IMR-90 (cell line): ENCODE data around the gene KLHL36. TPM values are rescaled to one million over a fixed set of nuclear protein-coding genes. Genes with fewer than 3 reads are reported as not detected.

Experiments used
- ATAC-seq: fragments of 200-7000 bp; cut with Tn5 transposase; 2 replicates; pipeline ENCODE4 v1.9.1; 2020; ENCODE audit warnings: low read depth, mild to moderate bottlenecking, moderate library complexity
- BruUV-seq: library from RNA; stranded (reverse); fragments of 400-500 nt; replicated peaks from 2 replicates; lab custom pipeline; 2021; lab: Mats Ljungman, UMichigan
- CTCF ChIA-PET: fragments of 300-600 bp; formaldehyde crosslinking; extraction: SDS; loops from one replicate; lab custom pipeline; 2021; ENCODE audit warnings: antibody characterized with exemption; lab: Yijun Ruan, JAX
- POLR2A ChIA-PET: fragments of 300-600 bp; sonication (Branson Sonifier 250); formaldehyde crosslinking; loops from one replicate; lab custom pipeline; 2022; ENCODE audit warnings: antibody characterized with exemption; ENCODE audit not compliant: unreplicated experiment; lab: Charles Lee
- DNase-seq: peaks from one replicate; pipeline ENCODE4 v3.0.0; 2013
- H2AFZ ChIP-seq: replicated peaks from 2 replicates; pipeline ENCODE3; 2013; ENCODE audit warnings: low read length, mild to moderate bottlenecking; ENCODE audit not compliant: poor library complexity
- H2AK5ac ChIP-seq: 2 replicates; pipeline ENCODE4 v1.6.1; 2013; ENCODE audit warnings: low read depth, low read length, inconsistent platforms
- H2AK9ac ChIP-seq: replicated peaks from 2 replicates; pipeline ENCODE3; 2013; ENCODE audit warnings: mild to moderate bottlenecking, low read depth, low read length, moderate library complexity; ENCODE audit not compliant: poor library complexity
- H2BK120ac ChIP-seq: 2 replicates; pipeline ENCODE4 v1.6.1; 2013; ENCODE audit warnings: low read depth, low read length, inconsistent platforms
- H2BK15ac ChIP-seq: 3 replicates; pipeline ENCODE4 v1.6.1; 2013; ENCODE audit warnings: low read depth, low read length, inconsistent platforms
- H2BK20ac ChIP-seq: 2 replicates; pipeline ENCODE4 v1.6.1; 2013; ENCODE audit warnings: low read depth, mild to moderate bottlenecking, inconsistent platforms, low read length, moderate library complexity
- H2BK5ac ChIP-seq: 2 replicates; pipeline ENCODE4 v1.6.1; 2013; ENCODE audit warnings: mild to moderate bottlenecking, low read depth, low read length, inconsistent platforms; ENCODE audit not compliant: poor library complexity, severe bottlenecking
- H3K14ac ChIP-seq: replicated peaks from 2 replicates; pipeline ENCODE4 v1.6.1; 2013; ENCODE audit warnings: low read depth, low read length, inconsistent platforms
- H3K18ac ChIP-seq: 2 replicates; pipeline ENCODE4 v1.6.1; 2013; ENCODE audit warnings: low read depth, low read length, control low read depth
- H3K23ac ChIP-seq: 2 replicates; pipeline ENCODE4 v1.6.1; 2013; ENCODE audit warnings: low read depth, low read length, inconsistent platforms
- H3K27ac ChIP-seq: 2 replicates; pipeline ENCODE4 v1.5.1; 2013; ENCODE audit warnings: mild to moderate bottlenecking, control low read depth, low read length; ENCODE audit not compliant: insufficient read depth
- H3K27me3 ChIP-seq: 2 replicates; pipeline ENCODE4 v1.6.1; 2013; ENCODE audit warnings: low read length; ENCODE audit not compliant: control insufficient read depth, insufficient read depth
- H3K36me3 ChIP-seq: 2 replicates; pipeline ENCODE4 v1.6.1; 2013; ENCODE audit warnings: low read length, mixed read lengths; ENCODE audit not compliant: control insufficient read depth, insufficient read depth
- H3K4ac ChIP-seq: 2 replicates; pipeline ENCODE4 v1.6.1; 2013; ENCODE audit warnings: low read depth, low read length, inconsistent platforms
- H3K4me1 ChIP-seq: 2 replicates; pipeline ENCODE4 v1.6.1; 2013; ENCODE audit warnings: low read length, mixed read lengths; ENCODE audit not compliant: control insufficient read depth, insufficient read depth
- H3K4me2 ChIP-seq: 2 replicates; pipeline ENCODE4 v1.6.1; 2013; ENCODE audit warnings: low read depth, mild to moderate bottlenecking, control low read depth, low read length, moderate library complexity
- H3K4me3 ChIP-seq: 2 replicates; pipeline ENCODE4 v1.5.1; 2013; ENCODE audit warnings: low read depth, mild to moderate bottlenecking, control low read depth, low read length, moderate library complexity; ENCODE audit not compliant: insufficient read depth
- H3K56ac ChIP-seq: 2 replicates; pipeline ENCODE4 v1.6.1; 2013; ENCODE audit warnings: low read length, inconsistent platforms; ENCODE audit not compliant: insufficient read depth; ENCODE audit errors: extremely low read depth
- H3K79me1 ChIP-seq, 2 experiments: 2 replicates each; pipeline ENCODE4 v1.6.1; 2013; ENCODE audit warnings: low read length in 2 of 2, inconsistent platforms in 1 of 2, low read depth in 1 of 2
- H3K9ac ChIP-seq: 2 replicates; pipeline ENCODE4 v1.6.1; 2013; ENCODE audit warnings: low read depth, low read length, control low read depth
- H3K9me1 ChIP-seq: 2 replicates; pipeline ENCODE4 v1.6.1; 2013; ENCODE audit warnings: low read length, inconsistent platforms; ENCODE audit not compliant: insufficient read depth
- H3K9me3 ChIP-seq: 2 replicates; pipeline ENCODE4 v1.6.1; 2013; ENCODE audit warnings: low read length; ENCODE audit not compliant: control insufficient read depth, insufficient read depth
- H4K20me1 ChIP-seq: 2 replicates; pipeline ENCODE4 v1.6.1; 2013; ENCODE audit warnings: low read length, inconsistent platforms; ENCODE audit not compliant: insufficient read depth
- H4K5ac ChIP-seq: 2 replicates; pipeline ENCODE4 v1.6.1; 2013; ENCODE audit warnings: mild to moderate bottlenecking, low read depth, low read length, control low read depth
- H4K8ac ChIP-seq, 2 experiments: 2 replicates each; pipeline ENCODE4 v1.6.1; 2013; ENCODE audit warnings: low read depth in 2 of 2, low read length in 2 of 2, control low read depth in 1 of 2, inconsistent platforms in 1 of 2
- H4K91ac ChIP-seq: 2 replicates; pipeline ENCODE4 v1.6.1; 2013; ENCODE audit warnings: low read depth, low read length, inconsistent platforms; ENCODE audit not compliant: insufficient read depth
- BHLHE40 ChIP-seq: fragments of 150-350 bp; IDR thresholded peaks from 2 replicates; pipeline ENCODE4 v1.6.1; 2016; ENCODE audit warnings: mild to moderate bottlenecking, low read depth, low read length
- CEBPB ChIP-seq: IDR thresholded peaks from 2 replicates; pipeline ENCODE4 v1.6.1; 2012; ENCODE audit warnings: low read depth, low read length, improper control_type of control experiment
- CHD1 ChIP-seq: IDR thresholded peaks from 2 replicates; pipeline ENCODE4 v1.6.1; 2012; ENCODE audit warnings: low read depth, low read length, improper control_type of control experiment
- FOS ChIP-seq: fragments of 150-350 bp; IDR thresholded peaks from 2 replicates; pipeline ENCODE4 v1.6.1; 2016; ENCODE audit warnings: low read depth, low read length
- MAFK ChIP-seq: IDR thresholded peaks from 2 replicates; pipeline ENCODE4 v1.6.1; 2012; ENCODE audit warnings: low read depth, low read length, improper control_type of control experiment
- MAZ ChIP-seq: IDR thresholded peaks from 2 replicates; pipeline ENCODE4 v1.6.1; 2012; ENCODE audit warnings: low read depth, mild to moderate bottlenecking, low read length, improper control_type of control experiment, moderate library complexity, borderline replicate concordance
- MXI1 ChIP-seq: IDR thresholded peaks from 2 replicates; pipeline ENCODE4 v1.6.1; 2012; ENCODE audit warnings: low read depth, mild to moderate bottlenecking, low read length, moderate library complexity, borderline replicate concordance
- NFE2L2 ChIP-seq: fragments of 150-350 bp; IDR thresholded peaks from 2 replicates; pipeline ENCODE4 v1.6.1; 2016; ENCODE audit warnings: low read depth, mild to moderate bottlenecking, low read length
- POLR2A ChIP-seq: IDR thresholded peaks from 2 replicates; pipeline ENCODE4 v1.6.1; 2012; ENCODE audit warnings: mild to moderate bottlenecking, low read depth, low read length
- RAD21 ChIP-seq: IDR thresholded peaks from 2 replicates; pipeline ENCODE4 v1.6.1; 2012; ENCODE audit warnings: low read length, improper control_type of control experiment
- RCOR1 ChIP-seq: IDR thresholded peaks from 2 replicates; pipeline ENCODE4 v1.6.1; 2012; ENCODE audit warnings: mild to moderate bottlenecking, low read length, improper control_type of control experiment; ENCODE audit not compliant: insufficient replicate concordance
- RFX5 ChIP-seq: IDR thresholded peaks from 2 replicates; pipeline ENCODE4 v1.8.0; 2012; ENCODE audit warnings: low read depth, mild to moderate bottlenecking, low read length, moderate library complexity
- SMC3 ChIP-seq: fragments of 150-350 bp; IDR thresholded peaks from 2 replicates; pipeline ENCODE4 v1.6.1; 2016; ENCODE audit warnings: low read depth, mild to moderate bottlenecking, antibody characterized with exemption, low read length, moderate library complexity
- USF2 ChIP-seq: fragments of 150-350 bp; IDR thresholded peaks from 2 replicates; pipeline ENCODE4 v1.6.1; 2017; ENCODE audit warnings: mild to moderate bottlenecking, antibody characterized with exemption, low read length, low read depth
- WGBS, 2 experiments: methylation state at CpG; one replicate each; pipeline versions ENCODE4 v1.1.5 to v1.1.7; 2013; ENCODE audit warnings: missing lambda C conversion rate in 2 of 2; ENCODE audit not compliant: insufficient read length in 1 of 2; ENCODE audit errors: extremely low coverage in 2 of 2; 5-methylcytosine and 5-hydroxymethylcytosine counted together
- dilution Hi-C: fragments of 300-500 bp; cut with HindIII; formaldehyde crosslinking; loops from one replicate; pipeline ENCODE4 v1.14.3; 2018; ENCODE audit warnings: low sequenced_read_pairs; ENCODE audit not compliant: unreplicated experiment
- in situ Hi-C: fragments of 300-500 bp; cut with MboI; formaldehyde crosslinking; loops from 3 replicates; pipeline ENCODE4 v1.14.3; 2019; ENCODE audit warnings: low sequenced_read_pairs, inconsistent platforms, mixed read lengths
- intact Hi-C: fragments of 100-400 bp; cut with micrococcal nuclease; formaldehyde crosslinking; loops from 2 replicates; pipeline ENCODE4 v1.10.0; 2022
- polyA plus RNA-seq, 3 experiments: library from polyadenylated mRNA; depleted of rRNA; stranded (reverse); fragments of >200 nt; gene quantifications; 2 replicates each; pipeline ENCODE4 v1.2.3, GENCODE V29; 2012; ENCODE audit warnings: low replicate concordance in 1 of 3
- total RNA-seq: library from RNA; depleted of rRNA; stranded (reverse); fragments of >200 nt; gene quantifications from 2 replicates; pipeline ENCODE4 v1.2.3, GENCODE V29; 2012
- TF ChIP-seq, protein P1 (sequence below): fragments of 150-350 bp; IDR thresholded peaks from 2 replicates; pipeline ENCODE4 v1.6.1; 2016; ENCODE audit warnings: low read depth, mild to moderate bottlenecking, low read length, moderate library complexity, borderline replicate concordance

KLHL36 gene
- total and polyA plus RNA-seq, 2 of the 4 experiments (the other 2 are of a cell fraction): 45.9 to 46.3 TPM

DNA sequence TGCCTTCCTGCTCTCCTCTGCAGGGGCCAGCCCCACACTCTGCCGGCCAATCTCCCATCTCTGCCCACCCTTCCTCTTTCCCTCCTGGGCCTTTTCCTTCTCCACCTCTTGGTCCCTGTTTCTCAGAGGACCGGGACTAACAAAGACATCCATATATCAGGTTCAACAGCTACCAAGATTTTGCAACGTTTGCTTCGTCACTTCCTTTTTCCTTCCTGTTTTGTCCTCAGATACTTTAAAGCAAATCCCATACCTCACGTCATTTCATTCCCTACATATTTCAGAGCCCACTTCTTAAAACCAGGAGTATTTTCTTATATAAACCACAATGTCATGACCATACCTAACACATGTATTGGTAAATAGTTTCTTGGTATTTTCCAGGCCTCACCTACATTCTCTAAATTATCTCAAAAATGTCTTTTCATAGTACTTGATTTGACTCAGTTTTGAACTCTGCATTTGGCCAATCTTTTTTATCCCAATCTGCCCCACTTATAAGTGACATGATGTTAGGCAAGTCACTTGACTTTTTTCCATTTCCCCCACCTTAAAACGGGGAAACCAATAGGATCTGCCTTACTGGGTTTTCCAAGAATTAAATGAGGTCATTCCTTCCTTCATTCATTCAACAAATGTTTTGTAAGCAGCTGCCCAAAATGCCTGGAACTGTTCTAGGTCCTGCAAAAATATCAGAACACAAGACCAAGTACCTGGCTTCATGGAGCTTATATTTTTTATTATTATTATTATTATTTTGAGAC is 44.3 kb downstream of the KLHL36 start:
- Histone ChIP-seq H3K56ac (no peak overlapping the region), H3K27ac (no peak overlapping the region), H3K36me3 (no peaks in the 10 kb centered on the region), H3K27me3 (no peaks in the 10 kb centered on the region), H2BK5ac (no peak overlapping the region), H3K4me1 (peaks cover 7% of the 10 kb centered on the region), H3K9me3 (no peaks in the 10 kb centered on the region), H4K20me1 (no peaks in the 10 kb centered on the region), H4K5ac (no peak overlapping the region), H3K18ac (no peak overlapping the region), H3K4ac (0 out of 2 replicates have a peak overlapping the region, but pooled peaks have one; percentile 17), H3K14ac (no peak overlapping the region), H3K9ac (no peak overlapping the region), H3K79me1 (peaks cover 4 to 5% of the 10 kb centered on the region in 2 experiments; a peak in 1 of 4 replicates), H2BK20ac (no peak overlapping the region), H2BK120ac (peak overlapping the region; percentile 62; the same call in 1 of the 2 replicates), H4K91ac (0 out of 2 replicates have a peak overlapping the region, but pooled peaks have one; percentile 17), H3K9me1 (peaks cover 10% of the 10 kb centered on the region), H4K8ac (no peak overlapping the region; a peak in 1 of 4 replicates), H3K23ac (no peak overlapping the region), H2AFZ (no peak overlapping the region), H3K4me3 (no peak overlapping the region), H2BK15ac (no peak overlapping the region), H2AK5ac (peak overlapping the region; percentile 60; the same call in 1 of the 2 replicates), H2AK9ac (no peak overlapping the region), H3K4me2 (no peak overlapping the region)
- ChIA-PET CTCF (interaction anchor here (1.2 kb wide), 1 partner anchor 70 kb away, joined by 3 read pairs; no protein-coding TSS in a partner anchor), POLR2A (no interaction called here)
- no peak for ATAC-seq
- intact Hi-C loops (no loop called here), dilution Hi-C loops (no loop called here), in situ Hi-C loops (no loop called here)
- 43 to 100% methylated on average over 1 to 3 of the region's 6 CpGs for whole genome bisulfite sequencing, 2 experiments
- DNase-seq: no peak
- BruUV-seq: no TSS peak
- TF ChIP-seq RAD21 (no peak), FOS (no peak), RFX5 (no peak), CEBPB (no peak), POLR2A (no peak), SMC3 (no peak), RCOR1 (no peak), MAZ (no peak), BHLHE40 (no peak), MXI1 (no peak), CHD1 (no peak), MAFK (no peak), NFE2L2 (no peak), USF2 (no peak)
- TF ChIP-seq, protein P1, sequence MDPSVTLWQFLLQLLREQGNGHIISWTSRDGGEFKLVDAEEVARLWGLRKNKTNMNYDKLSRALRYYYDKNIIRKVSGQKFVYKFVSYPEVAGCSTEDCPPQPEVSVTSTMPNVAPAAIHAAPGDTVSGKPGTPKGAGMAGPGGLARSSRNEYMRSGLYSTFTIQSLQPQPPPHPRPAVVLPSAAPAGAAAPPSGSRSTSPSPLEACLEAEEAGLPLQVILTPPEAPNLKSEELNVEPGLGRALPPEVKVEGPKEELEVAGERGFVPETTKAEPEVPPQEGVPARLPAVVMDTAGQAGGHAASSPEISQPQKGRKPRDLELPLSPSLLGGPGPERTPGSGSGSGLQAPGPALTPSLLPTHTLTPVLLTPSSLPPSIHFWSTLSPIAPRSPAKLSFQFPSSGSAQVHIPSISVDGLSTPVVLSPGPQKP: no peak
